Transverse colon (tissue), 3 donors: ENCODE measurements around the gene PTPRN2.

Source experiments
- EP300 ChIP-seq: sonication (generic); formaldehyde crosslinking; IDR thresholded peaks from one replicate; pipeline ENCODE4 v1.6.1; 2017; ENCODE audit warnings: antibody characterized with exemption, low read depth
- POLR2AphosphoS5 ChIP-seq, 3 donors: sonication (generic); formaldehyde crosslinking; IDR thresholded peaks; one replicate each; pipeline ENCODE4 v1.6.1; 2016; ENCODE audit warnings: antibody characterized with exemption in 3 of 3

- TF ChIP-seq EP300, result no peak
- TF ChIP-seq POLR2AphosphoS5 (IDR thresholded peaks at IDR 0.05), result no peak
These were observed 273.7 kb downstream of the PTPRN2 start for GRCh38 chr7:158313931-158314330.
